B cell (primary cell): ENCODE measurements around the gene CHRM4.
A peak's percentile ranks its signal among the peaks of the same experiment; 100 is the strongest.

Experiments
- EZH2 ChIP-seq: IDR thresholded peaks from 2 replicates; pipeline ENCODE4 v1.6.1; 2012; ENCODE audit warnings: borderline replicate concordance, low read depth, mild to moderate bottlenecking, moderate library complexity, low read length; ENCODE audit not compliant: insufficient read depth, poor library complexity, severe bottlenecking
- TF ChIP-seq, protein P1 (sequence below): fragments of 200-600 bp; IDR thresholded peaks from one replicate; pipeline ENCODE4 v1.8.0; 2022; ENCODE audit warnings: antibody characterized with exemption, mild to moderate bottlenecking

DNA sequence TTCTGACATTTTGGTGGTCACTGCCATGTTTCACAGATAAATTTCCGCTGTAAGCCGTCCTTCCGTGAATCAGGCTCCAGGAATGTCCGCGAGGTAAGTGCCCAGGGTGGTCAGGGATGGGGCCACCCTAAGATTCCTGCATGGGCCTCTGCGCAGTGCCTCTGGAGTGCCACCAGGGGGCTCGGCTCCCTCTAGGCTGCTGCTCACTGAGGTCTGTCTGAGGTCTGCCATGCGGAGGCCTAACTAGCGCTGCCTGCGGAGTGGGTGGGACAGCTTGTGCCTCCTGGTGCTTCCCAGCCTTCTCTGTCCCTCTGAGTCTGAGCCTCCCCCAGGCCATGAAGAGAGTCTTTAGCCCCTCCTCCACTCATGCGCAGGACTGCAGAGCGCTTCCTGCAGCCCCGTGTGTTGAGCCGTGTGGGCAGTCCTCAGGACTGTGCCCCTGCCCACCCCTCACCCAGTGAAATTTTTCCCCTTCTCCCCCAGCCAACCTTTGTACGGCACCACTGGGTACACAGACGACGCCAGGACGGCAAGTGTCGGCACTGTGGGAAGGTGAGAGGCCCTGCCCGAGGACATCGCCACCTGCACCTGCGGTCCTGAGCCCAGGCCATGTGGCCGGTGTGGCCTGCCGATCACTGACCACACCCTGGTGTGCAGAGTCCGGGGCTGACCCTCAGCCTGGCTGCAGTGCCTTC lies 22.0 kb downstream of the CHRM4 start:
- TF ChIP-seq, protein P1, sequence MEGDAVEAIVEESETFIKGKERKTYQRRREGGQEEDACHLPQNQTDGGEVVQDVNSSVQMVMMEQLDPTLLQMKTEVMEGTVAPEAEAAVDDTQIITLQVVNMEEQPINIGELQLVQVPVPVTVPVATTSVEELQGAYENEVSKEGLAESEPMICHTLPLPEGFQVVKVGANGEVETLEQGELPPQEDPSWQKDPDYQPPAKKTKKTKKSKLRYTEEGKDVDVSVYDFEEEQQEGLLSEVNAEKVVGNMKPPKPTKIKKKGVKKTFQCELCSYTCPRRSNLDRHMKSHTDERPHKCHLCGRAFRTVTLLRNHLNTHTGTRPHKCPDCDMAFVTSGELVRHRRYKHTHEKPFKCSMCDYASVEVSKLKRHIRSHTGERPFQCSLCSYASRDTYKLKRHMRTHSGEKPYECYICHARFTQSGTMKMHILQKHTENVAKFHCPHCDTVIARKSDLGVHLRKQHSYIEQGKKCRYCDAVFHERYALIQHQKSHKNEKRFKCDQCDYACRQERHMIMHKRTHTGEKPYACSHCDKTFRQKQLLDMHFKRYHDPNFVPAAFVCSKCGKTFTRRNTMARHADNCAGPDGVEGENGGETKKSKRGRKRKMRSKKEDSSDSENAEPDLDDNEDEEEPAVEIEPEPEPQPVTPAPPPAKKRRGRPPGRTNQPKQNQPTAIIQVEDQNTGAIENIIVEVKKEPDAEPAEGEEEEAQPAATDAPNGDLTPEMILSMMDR = peak; percentile 74
- no peak for TF ChIP-seq EZH2
